Transverse colon (tissue), 3 donors: ENCODE results near the gene IPO4.

Experiments used
- EP300 ChIP-seq: sonication (generic); formaldehyde crosslinking; IDR thresholded peaks from one replicate; pipeline ENCODE4 v1.6.1; 2017; ENCODE audit warnings: antibody characterized with exemption, low read depth
- POLR2A ChIP-seq: fragments of 450-650 bp; IDR thresholded peaks from one replicate; pipeline ENCODE4 v1.6.1; 2016; ENCODE audit warnings: antibody characterized with exemption, mild to moderate bottlenecking, moderate library complexity
- TF ChIP-seq, protein P1 (sequence below), 5 experiments: fragments of 200-600 bp in 3 of 5; fragments of 450-650 bp in 2 of 5; sonication (generic) in 3 of 5; IDR thresholded peaks; 1 replicate in 2 of 5; 2 replicates in 3 of 5; pipeline ENCODE4 v1.5.1; 2016 to 2017; ENCODE audit warnings: antibody characterized with exemption in 5 of 5, inconsistent platforms in 3 of 5, mild to moderate bottlenecking in 2 of 5, moderate library complexity in 1 of 5

GRCh38 chr14:24184104-24184970 is 4.3 kb downstream of the IPO4 start:
- TF ChIP-seq, protein P1, sequence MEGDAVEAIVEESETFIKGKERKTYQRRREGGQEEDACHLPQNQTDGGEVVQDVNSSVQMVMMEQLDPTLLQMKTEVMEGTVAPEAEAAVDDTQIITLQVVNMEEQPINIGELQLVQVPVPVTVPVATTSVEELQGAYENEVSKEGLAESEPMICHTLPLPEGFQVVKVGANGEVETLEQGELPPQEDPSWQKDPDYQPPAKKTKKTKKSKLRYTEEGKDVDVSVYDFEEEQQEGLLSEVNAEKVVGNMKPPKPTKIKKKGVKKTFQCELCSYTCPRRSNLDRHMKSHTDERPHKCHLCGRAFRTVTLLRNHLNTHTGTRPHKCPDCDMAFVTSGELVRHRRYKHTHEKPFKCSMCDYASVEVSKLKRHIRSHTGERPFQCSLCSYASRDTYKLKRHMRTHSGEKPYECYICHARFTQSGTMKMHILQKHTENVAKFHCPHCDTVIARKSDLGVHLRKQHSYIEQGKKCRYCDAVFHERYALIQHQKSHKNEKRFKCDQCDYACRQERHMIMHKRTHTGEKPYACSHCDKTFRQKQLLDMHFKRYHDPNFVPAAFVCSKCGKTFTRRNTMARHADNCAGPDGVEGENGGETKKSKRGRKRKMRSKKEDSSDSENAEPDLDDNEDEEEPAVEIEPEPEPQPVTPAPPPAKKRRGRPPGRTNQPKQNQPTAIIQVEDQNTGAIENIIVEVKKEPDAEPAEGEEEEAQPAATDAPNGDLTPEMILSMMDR (IDR thresholded peaks at IDR 0.05): no peak
- TF ChIP-seq EP300 (no peak), POLR2A (no peak)
